H1 (cell line): Measurements from ENCODE around the gene HRH1. TPM values are rescaled to one million over a fixed set of nuclear protein-coding genes. Genes with fewer than 3 reads are reported as not detected.

Experiments
- CTCF ChIA-PET: fragments of 300-600 bp; sonication (Branson Sonifier 250); formaldehyde crosslinking; loops from one replicate; lab custom pipeline; 2021; ENCODE audit not compliant: partially characterized antibody; lab: Charles Lee
- POLR2A ChIA-PET: fragments of 300-600 bp; sonication (Branson Sonifier 250); formaldehyde crosslinking; loops from one replicate; lab custom pipeline; 2021; ENCODE audit warnings: inconsistent platforms; ENCODE audit not compliant: partially characterized antibody; lab: Charles Lee
- DNase-seq, 2 experiments: peaks; one replicate each; pipeline versions ENCODE4 v3.0.0 to v3.0.0-alpha.2; 2010 to 2022; ENCODE audit warnings: low spot score in 2 of 2, low read depth in 1 of 2, mixed read lengths in 1 of 2
- FAIRE-seq: peaks from 2 replicates; lab custom pipeline; 2011; peaks lifted over from hg19 to GRCh38; lab: Jason Lieb, UNC
- H2AFZ ChIP-seq: 2 replicates; pipeline ENCODE4 v1.8.1; 2012; ENCODE audit warnings: low read length, inconsistent platforms
- H2AK5ac ChIP-seq: 2 replicates; pipeline ENCODE4 v1.6.1; 2013; ENCODE audit warnings: low read depth, low read length
- H2BK120ac ChIP-seq: replicated peaks from 2 replicates; pipeline ENCODE3; 2013; ENCODE audit warnings: low read depth, low read length, inconsistent platforms
- H2BK12ac ChIP-seq: 2 replicates; pipeline ENCODE4 v1.6.1; 2013; ENCODE audit warnings: low read depth, low read length
- H2BK15ac ChIP-seq: 2 replicates; pipeline ENCODE4 v1.6.1; 2013; ENCODE audit warnings: low read length
- H2BK20ac ChIP-seq: 2 replicates; pipeline ENCODE4 v1.6.1; 2013; ENCODE audit warnings: low read length
- H2BK5ac ChIP-seq: 2 replicates; pipeline ENCODE4 v1.6.1; 2013; ENCODE audit warnings: low read depth, low read length
- H3K14ac ChIP-seq: 2 replicates; pipeline ENCODE4 v1.6.1; 2013; ENCODE audit warnings: inconsistent platforms; ENCODE audit not compliant: insufficient read length
- H3K18ac ChIP-seq: 2 replicates; pipeline ENCODE4 v1.6.1; 2013; ENCODE audit warnings: low read length; ENCODE audit errors: extremely low read depth
- H3K23ac ChIP-seq: 2 replicates; pipeline ENCODE4 v1.6.1; 2013; ENCODE audit warnings: inconsistent platforms; ENCODE audit not compliant: insufficient read length
- H3K23me2 ChIP-seq: 2 replicates; pipeline ENCODE4 v1.6.1; 2013; ENCODE audit warnings: low read depth, low read length
- H3K27ac ChIP-seq: 2 replicates; pipeline ENCODE4 v1.6.1; 2011; ENCODE audit warnings: low read depth, low read length, inconsistent platforms
- H3K27me3 ChIP-seq, 4 experiments: replicated peaks in 1 of 4; 1 replicate in 1 of 4; 2 replicates in 3 of 4; pipeline versions ENCODE4 v1.6.1 to v1.8.1; 2011 to 2013; ENCODE audit warnings: low read length in 3 of 4, mild to moderate bottlenecking in 3 of 4, inconsistent platforms in 2 of 4, mixed read lengths in 2 of 4, moderate library complexity in 1 of 4; ENCODE audit not compliant: control insufficient read depth in 3 of 4, insufficient read depth in 3 of 4; ENCODE audit errors: extremely low read depth in 1 of 4
- H3K36me3 ChIP-seq, 4 experiments: 2 replicates each; pipeline versions ENCODE4 v1.6.1 to v1.8.1; 2011 to 2013; ENCODE audit warnings: mild to moderate bottlenecking in 4 of 4, low read length in 3 of 4, moderate library complexity in 2 of 4, control low read depth in 1 of 4, inconsistent platforms in 1 of 4; ENCODE audit not compliant: insufficient read depth in 4 of 4, control insufficient read depth in 2 of 4
- H3K4ac ChIP-seq: replicated peaks from 2 replicates; pipeline ENCODE3; 2013; ENCODE audit warnings: low read length, low read depth, mixed read lengths, inconsistent platforms; ENCODE audit not compliant: insufficient read length
- H3K4me1 ChIP-seq, 4 experiments: replicated peaks in 1 of 4; 1 replicate in 1 of 4; 2 replicates in 3 of 4; pipeline versions ENCODE4 v1.6.1 to v1.8.1; 2011 to 2013; ENCODE audit warnings: low read length in 3 of 4, inconsistent platforms in 2 of 4, mixed read lengths in 1 of 4; ENCODE audit not compliant: insufficient read depth in 4 of 4, control insufficient read depth in 3 of 4
- H3K4me2 ChIP-seq, 2 experiments: 2 replicates each; pipeline versions ENCODE4 v1.6.1 to v1.8.1; 2011 to 2013; ENCODE audit warnings: low read depth in 2 of 2, low read length in 2 of 2, control low read depth in 1 of 2, inconsistent platforms in 1 of 2, mild to moderate bottlenecking in 1 of 2; ENCODE audit not compliant: insufficient read depth in 1 of 2
- H3K4me3 ChIP-seq, 4 experiments: fragments of 200-600, 300-600 bp in 1 of 4; sonication (generic), shearing (Covaris generic), sonication (Bioruptor Twin) in 1 of 4; 2 replicates each; pipeline versions ENCODE4 v1.5.1 to v1.8.1; 2011 to 2016; ENCODE audit warnings: low read length in 4 of 4, low read depth in 3 of 4, control low read depth in 2 of 4, inconsistent platforms in 2 of 4, mild to moderate bottlenecking in 2 of 4, mixed read lengths in 1 of 4, moderate library complexity in 1 of 4; ENCODE audit not compliant: insufficient read depth in 2 of 4; ENCODE audit errors: extremely low read depth in 1 of 4
- H3K56ac ChIP-seq: replicated peaks from 2 replicates; pipeline ENCODE3; 2013; ENCODE audit warnings: low read depth, mild to moderate bottlenecking, mixed read lengths, low read length, inconsistent platforms; ENCODE audit not compliant: insufficient read length
- H3K79me1 ChIP-seq: 2 replicates; pipeline ENCODE4 v1.6.1; 2013; ENCODE audit warnings: low read depth, low read length, control low read depth
- H3K79me2 ChIP-seq, 2 experiments: 2 replicates each; pipeline versions ENCODE4 v1.6.1 to v1.8.1; 2012 to 2013; ENCODE audit warnings: low read length in 2 of 2, mild to moderate bottlenecking in 2 of 2, inconsistent platforms in 1 of 2; ENCODE audit not compliant: insufficient read depth in 2 of 2, control insufficient read depth in 1 of 2
- H3K9ac ChIP-seq, 4 experiments: replicated peaks in 1 of 4; 1 replicate in 1 of 4; 2 replicates in 3 of 4; pipeline versions ENCODE4 v1.6.1 to v1.8.1; 2011 to 2013; ENCODE audit warnings: low read depth in 3 of 4, low read length in 3 of 4, control low read depth in 2 of 4, mild to moderate bottlenecking in 2 of 4, moderate library complexity in 2 of 4, inconsistent platforms in 1 of 4; ENCODE audit errors: extremely low read depth in 1 of 4
- H3K9me3 ChIP-seq, 2 experiments: 2 replicates each; pipeline versions ENCODE4 v1.6.1 to v1.8.1; 2012 to 2013; ENCODE audit warnings: mild to moderate bottlenecking in 2 of 2, moderate library complexity in 2 of 2, control low read depth in 1 of 2, inconsistent platforms in 1 of 2, low read depth in 1 of 2, low read length in 1 of 2, mixed read lengths in 1 of 2; ENCODE audit not compliant: insufficient read depth in 2 of 2
- H4K20me1 ChIP-seq, 2 experiments: replicated peaks in 1 of 2; 2 replicates each; pipeline versions ENCODE3 to v1.8.1; 2011 to 2013; ENCODE audit warnings: inconsistent platforms in 2 of 2, low read length in 2 of 2, mild to moderate bottlenecking in 1 of 2; ENCODE audit not compliant: insufficient read depth in 2 of 2, control insufficient read depth in 1 of 2
- H4K5ac ChIP-seq: 2 replicates; pipeline ENCODE4 v1.6.1; 2013; ENCODE audit warnings: low read length, low read depth, mixed read lengths, inconsistent platforms; ENCODE audit not compliant: insufficient read length
- H4K8ac ChIP-seq: 2 replicates; pipeline ENCODE4 v1.8.0; 2013; ENCODE audit warnings: mild to moderate bottlenecking, moderate library complexity, low read length, inconsistent platforms; ENCODE audit not compliant: insufficient read depth; ENCODE audit errors: extremely low read depth
- H4K91ac ChIP-seq: replicated peaks from 2 replicates; pipeline ENCODE3; 2013; ENCODE audit warnings: low read length, mixed read lengths, inconsistent platforms; ENCODE audit not compliant: insufficient read length
- RFX5 ChIP-seq: IDR thresholded peaks from 2 replicates; pipeline ENCODE4 v1.6.1; 2011; ENCODE audit warnings: low read depth, low read length, improper control_type of control experiment, borderline replicate concordance
- WGBS, 2 experiments: shearing (Covaris generic) in 1 of 2; methylation state at CpG; one replicate each; pipeline versions ENCODE4 v1.1.6 to v1.1.7; 2013 to 2015; ENCODE audit warnings: low lambda C conversion rate in 2 of 2, mixed read lengths in 2 of 2, inconsistent platforms in 1 of 2, low coverage in 1 of 2, missing lambda C conversion rate in 1 of 2; ENCODE audit not compliant: insufficient replicate concordance in 2 of 2, insufficient coverage in 1 of 2, insufficient read length in 1 of 2; ENCODE audit errors: extremely low coverage in 1 of 2, missing lambda C conversion rate in 1 of 2; 5-methylcytosine and 5-hydroxymethylcytosine counted together
- polyA plus RNA-seq, 7 experiments: library from polyadenylated mRNA; depleted of rRNA in 3 of 7; stranded (reverse) in 5 of 7; unstranded in 2 of 7; fragments of >200 nt in 5 of 7; fragments of 200-250 nt in 2 of 7; gene quantifications; 1 replicate in 5 of 7; 2 replicates in 1 of 7; 4 replicates in 1 of 7; pipeline versions ENCODE4 v1.2.1 to v1.2.3, GENCODE V29; 2011 to 2013; ENCODE audit warnings: missing spikeins in 2 of 7, mixed read lengths in 2 of 7
- total RNA-seq: library from RNA; stranded (reverse); fragmentation: NEBNext Ultra II Directional; extraction: Animal tissue kit (Norgen Biotek cat#: 25700); gene quantifications from 2 replicates; pipeline ENCODE4 v1.2.1, GENCODE V29; 2021
- TF ChIP-seq, protein P1 (sequence below), 3 experiments: IDR thresholded peaks; 1 replicate in 2 of 3; 2 replicates in 1 of 3; pipeline versions ENCODE4 v1.5.1 to v1.6.1; 2011; ENCODE audit warnings: low read length in 3 of 3, mild to moderate bottlenecking in 3 of 3, inconsistent platforms in 2 of 3, low read depth in 1 of 3, moderate library complexity in 1 of 3; ENCODE audit not compliant: insufficient read depth in 1 of 3; ENCODE audit errors: control extremely low read depth in 1 of 3
- TF ChIP-seq, protein P2 (sequence below): IDR thresholded peaks from 2 replicates; pipeline ENCODE4 v1.6.1; 2011; ENCODE audit warnings: low read length, improper control_type of control experiment

Gene HRH1
- total and polyA plus RNA-seq, 2 of the 8 experiments (the other 6 are each of a cell fraction or from before 2014, with no cell fraction given): 0.11 TPM; not detected in 1

DNA sequence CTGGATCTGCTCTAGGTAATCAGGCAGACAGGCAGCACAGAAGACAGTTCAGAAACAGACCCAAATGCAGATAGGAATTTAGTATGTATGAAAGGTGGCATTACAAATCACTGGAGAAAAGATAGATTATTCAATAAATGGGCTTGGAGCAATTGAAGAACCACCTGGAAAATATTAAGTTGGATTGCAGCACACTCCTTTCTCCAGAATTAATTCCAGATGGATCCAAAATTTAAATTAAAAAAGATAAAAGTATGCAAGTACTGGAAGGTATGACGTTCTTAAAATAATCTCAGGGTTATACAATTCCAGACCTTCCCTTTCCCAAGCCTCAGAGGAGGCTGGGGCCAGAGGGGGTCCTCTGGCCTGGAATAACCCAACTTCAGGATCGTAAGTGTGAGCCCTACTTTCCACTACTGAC is 32.5 kb downstream of the HRH1 start:
- Histone ChIP-seq H3K79me2 (no peaks in the 10 kb centered on the region), H3K23me2 (no peaks in the 10 kb centered on the region), H2AFZ (no peak overlapping the region), H4K91ac (no peak overlapping the region), H2BK120ac (no peak overlapping the region), H3K79me1 (no peaks in the 10 kb centered on the region), H3K9ac (no peak overlapping the region), H4K5ac (no peak overlapping the region), H2BK20ac (no peak overlapping the region), H2BK5ac (no peak overlapping the region), H3K27ac (no peak overlapping the region), H3K9me3 (no peaks in the 10 kb centered on the region), H3K36me3 (no peaks in the 10 kb centered on the region), H3K4me2 (no peak overlapping the region), H3K4me3 (no peak overlapping the region), H3K27me3 (no peaks in the 10 kb centered on the region), H3K18ac (no peak overlapping the region), H2BK15ac (no peak overlapping the region), H4K20me1 (peaks cover 0 to 2% of the 10 kb centered on the region in 2 experiments), H3K14ac (no peak overlapping the region), H2AK5ac (no peak overlapping the region), H4K8ac (no peak overlapping the region), H3K4ac (no peak overlapping the region), H3K4me1 (peaks cover 0 to 3% (median 0%) of the 10 kb centered on the region in 4 experiments; a peak in 1 of 7 replicates), H3K56ac (no peak overlapping the region), H2BK12ac (no peak overlapping the region), H3K23ac (no peak overlapping the region)
- POLR2A ChIA-PET: interaction anchor here (0.6 kb wide), 1 partner anchor 175 kb away, joined by 3 read pairs; no protein-coding TSS in a partner anchor
- CTCF ChIA-PET: interaction anchor here (0.6 to 1.2 kb wide), 5 partner anchors 8 to 552 kb away, joined by 3 to 4 read pairs (median 3); no protein-coding TSS in a partner anchor
- DNase-seq: no peak
- WGBS, 2 experiments: 73% methylated on average over 2 of the region's 2 CpGs; no CpG with 5 or more reads in 1 of the 2 experiments
- FAIRE-seq: no peak
- no peak for TF ChIP-seq RFX5
- TF ChIP-seq, protein P1, sequence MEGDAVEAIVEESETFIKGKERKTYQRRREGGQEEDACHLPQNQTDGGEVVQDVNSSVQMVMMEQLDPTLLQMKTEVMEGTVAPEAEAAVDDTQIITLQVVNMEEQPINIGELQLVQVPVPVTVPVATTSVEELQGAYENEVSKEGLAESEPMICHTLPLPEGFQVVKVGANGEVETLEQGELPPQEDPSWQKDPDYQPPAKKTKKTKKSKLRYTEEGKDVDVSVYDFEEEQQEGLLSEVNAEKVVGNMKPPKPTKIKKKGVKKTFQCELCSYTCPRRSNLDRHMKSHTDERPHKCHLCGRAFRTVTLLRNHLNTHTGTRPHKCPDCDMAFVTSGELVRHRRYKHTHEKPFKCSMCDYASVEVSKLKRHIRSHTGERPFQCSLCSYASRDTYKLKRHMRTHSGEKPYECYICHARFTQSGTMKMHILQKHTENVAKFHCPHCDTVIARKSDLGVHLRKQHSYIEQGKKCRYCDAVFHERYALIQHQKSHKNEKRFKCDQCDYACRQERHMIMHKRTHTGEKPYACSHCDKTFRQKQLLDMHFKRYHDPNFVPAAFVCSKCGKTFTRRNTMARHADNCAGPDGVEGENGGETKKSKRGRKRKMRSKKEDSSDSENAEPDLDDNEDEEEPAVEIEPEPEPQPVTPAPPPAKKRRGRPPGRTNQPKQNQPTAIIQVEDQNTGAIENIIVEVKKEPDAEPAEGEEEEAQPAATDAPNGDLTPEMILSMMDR (IDR thresholded peaks at IDR 0.05; ENCODE audit: control extremely low read depth in 1 of 3, insufficient read depth in 1 of 3, low read depth in 1 of 3, low read length in 3 of 3): no peak
- TF ChIP-seq, protein P2, sequence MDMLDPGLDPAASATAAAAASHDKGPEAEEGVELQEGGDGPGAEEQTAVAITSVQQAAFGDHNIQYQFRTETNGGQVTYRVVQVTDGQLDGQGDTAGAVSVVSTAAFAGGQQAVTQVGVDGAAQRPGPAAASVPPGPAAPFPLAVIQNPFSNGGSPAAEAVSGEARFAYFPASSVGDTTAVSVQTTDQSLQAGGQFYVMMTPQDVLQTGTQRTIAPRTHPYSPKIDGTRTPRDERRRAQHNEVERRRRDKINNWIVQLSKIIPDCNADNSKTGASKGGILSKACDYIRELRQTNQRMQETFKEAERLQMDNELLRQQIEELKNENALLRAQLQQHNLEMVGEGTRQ: no peak
